ENCODE measurements around the gene EPHB4.
"Not testable (repeated sequence)": the region's sequence is repeated elsewhere in the genome, so short reads cannot be mapped to it uniquely, and the experiment has no call there.

EPHB4 gene

DNA sequence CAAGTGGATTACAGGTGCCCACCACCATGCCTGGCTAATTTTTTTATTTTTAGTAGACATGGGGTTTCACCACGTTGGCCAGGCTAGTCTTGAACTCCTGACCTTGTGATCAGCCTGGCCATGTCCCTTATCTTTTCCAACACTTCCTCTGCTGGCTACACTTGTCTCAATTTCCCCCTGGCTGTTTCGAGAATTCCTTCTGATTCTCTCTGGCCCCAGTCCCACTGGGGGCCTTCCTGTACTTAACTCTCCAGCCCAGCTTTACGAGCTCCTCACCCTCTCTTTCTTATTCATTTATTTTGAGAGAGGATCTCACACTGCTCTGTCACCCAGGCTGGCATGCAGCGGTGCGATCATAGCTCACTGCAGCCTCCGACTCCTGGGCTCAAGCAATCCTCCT is 8.5 kb downstream of the EPHB4 start:
- DNase-seq (ENCODE audit: low read depth): no peak
- no peak overlapping the region for H3K4me3 ChIP-seq (ENCODE audit: low read depth, low read length)
- TF ChIP-seq, protein P1, sequence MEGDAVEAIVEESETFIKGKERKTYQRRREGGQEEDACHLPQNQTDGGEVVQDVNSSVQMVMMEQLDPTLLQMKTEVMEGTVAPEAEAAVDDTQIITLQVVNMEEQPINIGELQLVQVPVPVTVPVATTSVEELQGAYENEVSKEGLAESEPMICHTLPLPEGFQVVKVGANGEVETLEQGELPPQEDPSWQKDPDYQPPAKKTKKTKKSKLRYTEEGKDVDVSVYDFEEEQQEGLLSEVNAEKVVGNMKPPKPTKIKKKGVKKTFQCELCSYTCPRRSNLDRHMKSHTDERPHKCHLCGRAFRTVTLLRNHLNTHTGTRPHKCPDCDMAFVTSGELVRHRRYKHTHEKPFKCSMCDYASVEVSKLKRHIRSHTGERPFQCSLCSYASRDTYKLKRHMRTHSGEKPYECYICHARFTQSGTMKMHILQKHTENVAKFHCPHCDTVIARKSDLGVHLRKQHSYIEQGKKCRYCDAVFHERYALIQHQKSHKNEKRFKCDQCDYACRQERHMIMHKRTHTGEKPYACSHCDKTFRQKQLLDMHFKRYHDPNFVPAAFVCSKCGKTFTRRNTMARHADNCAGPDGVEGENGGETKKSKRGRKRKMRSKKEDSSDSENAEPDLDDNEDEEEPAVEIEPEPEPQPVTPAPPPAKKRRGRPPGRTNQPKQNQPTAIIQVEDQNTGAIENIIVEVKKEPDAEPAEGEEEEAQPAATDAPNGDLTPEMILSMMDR (conservative IDR thresholded peaks at IDR 0.05; ENCODE audit: low read depth, low read length): no peak

DNA sequence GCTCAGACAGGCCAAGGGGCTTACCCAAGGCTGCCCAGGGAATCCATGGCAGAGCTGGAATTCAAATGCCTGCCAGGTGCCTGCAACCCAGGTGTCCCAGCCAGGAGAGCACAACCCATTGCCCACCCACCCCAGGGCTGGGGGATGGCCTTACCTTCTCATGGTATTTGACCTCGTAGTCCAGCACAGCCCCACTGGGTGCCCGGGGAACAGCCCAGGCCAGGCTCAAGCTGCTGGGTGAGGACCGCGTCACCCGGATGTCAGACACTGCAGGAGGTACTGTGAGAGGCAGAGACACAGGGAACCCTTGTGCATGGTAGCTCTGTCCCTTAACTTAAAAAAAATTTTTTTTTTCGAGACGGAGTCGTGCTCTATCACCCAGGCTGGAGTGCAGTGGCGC is 9.0 kb downstream of the EPHB4 start:
- no peak for DNase-seq (ENCODE audit: low read depth)
- TF ChIP-seq, protein P1 (conservative IDR thresholded peaks at IDR 0.05; ENCODE audit: low read depth, low read length): no peak
- no peak overlapping the region for H3K4me3 ChIP-seq (ENCODE audit: low read depth, low read length)

DNA sequence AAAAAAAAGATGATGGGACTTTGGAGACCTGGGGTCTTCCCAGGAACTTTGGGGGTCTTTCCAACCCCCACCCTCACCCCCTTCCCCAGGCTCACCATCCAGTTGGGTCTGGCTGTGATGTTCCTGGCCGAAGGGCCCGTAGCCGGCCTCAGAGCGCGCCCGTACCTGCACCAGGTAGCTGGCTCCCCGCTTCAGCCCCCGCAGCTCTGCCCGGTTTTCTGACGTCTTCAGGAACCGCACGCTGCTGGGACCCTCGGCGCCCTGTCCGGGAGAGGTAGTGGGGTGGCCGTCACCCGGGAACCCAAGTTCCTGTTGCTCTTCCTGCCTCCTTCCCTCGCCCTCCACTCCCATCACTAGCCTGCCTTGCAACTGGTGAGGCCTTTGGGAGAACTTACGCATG is 10.2 kb downstream of the EPHB4 start:
- DNase-seq (ENCODE audit: low read depth): no peak
- TF ChIP-seq, protein P1 (conservative IDR thresholded peaks at IDR 0.05; ENCODE audit: low read depth, low read length): no peak
- H3K4me3 ChIP-seq (ENCODE audit: low read depth, low read length): no peak overlapping the region

DNA sequence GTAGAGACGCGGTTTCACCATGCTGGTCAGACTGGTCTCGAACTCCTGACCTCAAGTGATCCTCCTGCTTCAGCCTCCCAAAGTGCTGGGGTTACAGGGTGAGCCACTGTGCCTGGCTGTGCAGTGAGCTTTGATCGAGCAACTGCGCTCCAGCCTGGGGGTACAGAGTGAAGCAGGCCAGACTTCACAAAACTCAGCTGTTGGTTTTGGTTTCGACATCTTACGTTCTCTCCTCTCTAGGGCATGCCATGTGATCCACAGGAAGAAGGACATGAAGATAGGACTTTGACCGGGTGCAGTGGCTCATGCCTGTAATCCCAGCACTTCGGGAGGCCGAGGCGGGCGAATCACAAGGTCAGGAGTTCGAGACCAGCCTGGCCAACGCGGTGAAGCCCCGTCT is 10.8 kb downstream of the EPHB4 start:
- DNase-seq (ENCODE audit: low read depth): not testable (repeated sequence)

DNA sequence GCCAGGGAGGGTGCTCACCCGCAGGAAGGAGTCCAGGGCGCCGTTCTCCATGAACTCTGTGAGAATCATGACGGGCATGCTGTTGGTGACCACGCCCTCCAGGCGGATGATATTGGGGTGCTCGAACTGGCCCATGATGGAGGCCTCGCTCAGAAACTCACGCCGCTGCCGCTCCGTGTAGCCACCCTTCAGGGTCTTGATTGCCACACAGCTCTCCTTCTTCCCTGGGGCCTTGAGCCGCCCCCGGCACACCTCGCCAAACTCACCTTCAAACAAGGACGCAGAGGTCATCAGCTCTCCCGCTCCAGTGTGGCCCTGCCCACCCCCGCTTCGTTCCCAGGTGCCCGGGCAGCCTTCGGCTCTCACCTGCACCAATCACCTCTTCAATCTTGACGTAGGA is 14.6 kb downstream of the EPHB4 start:
- H3K4me3 ChIP-seq (ENCODE audit: low read depth, low read length): no peak overlapping the region
- no peak for DNase-seq (ENCODE audit: low read depth)
- TF ChIP-seq, protein P1 (conservative IDR thresholded peaks at IDR 0.05; ENCODE audit: low read depth, low read length): no peak

More for the DNA sequence above, 10.8 kb downstream of the EPHB4 start:
- not testable (repeated sequence) for H3K4me3 ChIP-seq (ENCODE audit: low read depth, low read length)

DNA sequence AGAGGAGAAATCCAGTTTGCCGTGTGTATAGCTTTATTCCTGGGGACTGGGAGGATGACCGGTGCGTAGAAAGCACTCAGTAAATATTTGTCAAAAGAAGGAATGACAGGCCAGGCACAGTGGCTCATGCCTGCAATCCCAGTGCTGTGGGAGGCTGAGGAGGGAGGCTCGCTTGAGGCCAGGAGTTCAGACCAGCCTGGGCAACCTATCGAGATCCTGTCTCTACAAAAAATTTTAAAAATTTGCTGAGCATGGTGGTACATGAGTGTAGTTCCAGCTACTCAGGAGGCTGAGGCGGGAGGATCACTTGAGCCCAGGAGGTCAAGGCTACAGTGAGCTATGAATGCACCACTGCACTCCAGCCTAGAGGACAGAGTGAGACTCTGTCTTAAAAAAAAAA is 15.8 kb downstream of the EPHB4 start:
- no peak for DNase-seq (ENCODE audit: low read depth)

DNA sequence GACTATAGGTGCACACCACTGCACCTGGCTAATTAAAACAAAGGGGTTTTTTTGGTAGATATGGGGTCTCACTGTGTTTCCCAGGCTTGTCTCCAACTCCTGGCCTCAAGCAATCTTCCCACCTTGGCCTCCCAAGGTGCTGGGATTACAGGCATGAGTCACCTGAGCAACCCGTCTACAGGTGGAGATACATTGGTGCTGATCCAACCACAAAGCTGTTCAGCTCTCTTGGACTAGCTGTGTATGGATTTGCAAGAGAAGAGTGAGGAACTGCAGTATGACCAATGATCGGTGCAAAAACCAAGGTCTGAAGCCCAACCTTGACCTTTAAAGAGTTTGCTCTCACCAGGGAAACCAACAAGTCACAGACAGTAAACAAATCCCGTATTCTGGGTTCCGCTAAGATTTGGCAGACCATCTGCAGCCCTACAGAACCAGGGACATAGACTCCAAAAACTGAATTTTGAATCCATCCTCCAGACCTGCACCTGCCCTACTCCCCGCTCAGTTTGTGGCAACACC is 18.9 kb downstream of the EPHB4 start:
- no peak overlapping the region for H3K4me3 ChIP-seq (ENCODE audit: low read depth, low read length)
- no peak for DNase-seq (ENCODE audit: low read depth)

More for the DNA sequence above, 15.8 kb downstream of the EPHB4 start:
- H3K4me3 ChIP-seq (ENCODE audit: low read depth, low read length): no peak overlapping the region
- TF ChIP-seq, protein P1 (conservative IDR thresholded peaks at IDR 0.05; ENCODE audit: low read depth, low read length): no peak

DNA sequence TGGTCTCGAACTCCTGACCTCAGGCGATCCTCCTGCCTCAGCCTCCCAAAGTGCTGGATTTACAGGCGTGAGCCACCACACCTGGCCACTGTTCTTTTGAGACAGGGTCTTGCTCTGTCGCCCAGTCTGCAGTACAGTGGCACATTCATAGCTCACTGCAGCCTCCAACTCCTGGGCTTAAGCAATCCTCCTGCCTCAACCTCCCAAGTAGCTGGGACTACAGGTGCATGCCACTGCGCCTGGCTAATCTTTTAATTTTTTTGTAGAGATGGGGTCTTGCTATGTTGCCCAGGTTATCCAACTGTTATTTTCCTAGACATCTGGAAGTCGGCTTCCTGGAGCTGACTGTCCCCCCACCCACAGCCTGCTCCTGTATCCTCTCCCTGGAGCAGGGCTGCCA is 20.4 kb downstream of the EPHB4 start:
- not testable (repeated sequence) for H3K4me3 ChIP-seq (ENCODE audit: low read depth, low read length); DNase-seq (ENCODE audit: low read depth)

More for the DNA sequence above, 18.9 kb downstream of the EPHB4 start:
- TF ChIP-seq, protein P1 (conservative IDR thresholded peaks at IDR 0.05; ENCODE audit: low read depth, low read length): no peak

Measured in choroid plexus epithelial cell (primary cell).